Measurements from ENCODE around the gene LRRC25.

LRRC25 gene

DNA sequence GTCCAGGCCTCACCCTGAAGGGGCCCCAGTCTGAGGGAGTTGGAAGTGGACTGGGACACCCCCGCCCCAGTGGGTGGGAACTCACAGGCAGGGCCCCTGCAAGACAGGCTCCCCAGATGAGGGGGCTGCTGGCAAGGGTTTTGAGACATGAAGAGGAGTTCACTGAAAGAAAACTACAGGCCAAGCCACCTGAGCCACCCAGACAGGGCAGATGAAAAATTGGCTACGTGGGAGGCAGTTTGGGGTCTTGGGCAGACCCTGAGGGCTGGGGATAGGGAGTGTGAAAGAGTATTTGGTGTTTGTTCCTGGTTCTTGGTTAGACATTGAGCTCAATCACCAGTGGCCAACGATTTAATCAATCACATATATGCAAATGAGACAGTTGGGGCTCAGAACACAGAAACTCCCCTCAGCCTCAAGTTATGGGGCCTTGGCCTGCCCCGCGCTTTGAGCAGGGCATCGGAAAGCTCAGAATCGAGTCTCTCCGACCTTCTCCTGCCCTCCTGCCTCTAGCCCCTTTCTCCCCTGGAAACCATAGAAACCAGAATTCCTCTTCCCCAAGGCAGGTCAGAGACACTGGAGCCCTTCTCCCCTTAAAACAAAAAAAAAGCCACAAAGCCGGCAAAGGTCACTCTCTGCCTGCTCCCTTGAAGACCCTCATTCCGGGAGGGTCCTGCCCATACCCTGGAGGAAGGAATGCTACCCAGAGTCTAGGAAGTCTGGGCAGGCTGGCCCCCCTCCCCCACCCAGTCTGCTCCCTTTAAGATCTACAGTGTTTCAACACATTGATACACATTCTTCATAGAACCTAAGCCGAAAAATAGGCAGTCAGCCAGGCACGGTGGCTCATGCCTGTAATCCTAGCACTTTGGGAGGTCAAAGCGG, 41.8 kb upstream of the LRRC25 start:
- TF ChIP-seq, protein P1, sequence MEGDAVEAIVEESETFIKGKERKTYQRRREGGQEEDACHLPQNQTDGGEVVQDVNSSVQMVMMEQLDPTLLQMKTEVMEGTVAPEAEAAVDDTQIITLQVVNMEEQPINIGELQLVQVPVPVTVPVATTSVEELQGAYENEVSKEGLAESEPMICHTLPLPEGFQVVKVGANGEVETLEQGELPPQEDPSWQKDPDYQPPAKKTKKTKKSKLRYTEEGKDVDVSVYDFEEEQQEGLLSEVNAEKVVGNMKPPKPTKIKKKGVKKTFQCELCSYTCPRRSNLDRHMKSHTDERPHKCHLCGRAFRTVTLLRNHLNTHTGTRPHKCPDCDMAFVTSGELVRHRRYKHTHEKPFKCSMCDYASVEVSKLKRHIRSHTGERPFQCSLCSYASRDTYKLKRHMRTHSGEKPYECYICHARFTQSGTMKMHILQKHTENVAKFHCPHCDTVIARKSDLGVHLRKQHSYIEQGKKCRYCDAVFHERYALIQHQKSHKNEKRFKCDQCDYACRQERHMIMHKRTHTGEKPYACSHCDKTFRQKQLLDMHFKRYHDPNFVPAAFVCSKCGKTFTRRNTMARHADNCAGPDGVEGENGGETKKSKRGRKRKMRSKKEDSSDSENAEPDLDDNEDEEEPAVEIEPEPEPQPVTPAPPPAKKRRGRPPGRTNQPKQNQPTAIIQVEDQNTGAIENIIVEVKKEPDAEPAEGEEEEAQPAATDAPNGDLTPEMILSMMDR (IDR thresholded peaks at IDR 0.05; ENCODE audit: low read depth, low read length, missing control alignments), result no peak
- no peak for DNase-seq (ENCODE audit: low read depth)
- no peak overlapping the region for H3K4me3 ChIP-seq (ENCODE audit: low read depth, low read length)

DNA sequence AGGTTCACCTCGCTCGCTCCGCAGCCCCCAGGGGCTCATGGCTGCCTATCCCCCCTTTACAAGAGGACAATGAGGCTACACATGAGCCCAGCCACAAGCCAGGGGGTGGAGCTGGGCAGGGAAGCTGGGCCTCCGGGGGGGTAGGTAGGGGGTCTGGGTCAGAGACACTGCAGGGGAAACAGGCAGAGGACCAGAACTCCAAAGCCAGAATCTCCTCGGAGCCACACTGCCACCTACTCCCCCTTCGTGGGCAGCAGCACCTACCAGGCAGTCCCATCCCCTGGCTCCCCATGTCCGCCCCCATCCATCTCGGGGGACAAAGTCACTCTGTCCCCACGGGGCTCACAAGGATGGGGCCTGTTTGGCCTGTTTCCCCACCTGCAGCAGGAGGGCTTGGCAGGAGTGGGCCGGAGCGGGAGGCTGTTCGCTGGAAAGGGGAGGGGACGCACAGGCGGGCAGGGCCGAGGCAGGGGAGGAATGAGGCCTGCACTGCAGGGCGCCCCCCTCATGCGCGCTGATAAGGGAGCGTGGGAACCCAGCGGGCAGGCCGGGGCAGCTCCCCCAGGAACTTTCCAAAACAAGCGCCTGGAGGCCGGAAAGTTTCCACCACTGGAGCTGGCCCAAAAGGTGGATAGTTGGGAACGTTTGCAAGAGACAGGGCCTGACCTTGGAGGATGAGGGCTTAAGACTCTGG, 41.1 kb upstream of the LRRC25 start:
- DNase-seq (ENCODE audit: low read depth), result no peak
- TF ChIP-seq, protein P1 (IDR thresholded peaks at IDR 0.05; ENCODE audit: low read depth, low read length, missing control alignments), result no peak
- H3K4me3 ChIP-seq (ENCODE audit: low read depth, low read length), result no peak overlapping the region

DNA sequence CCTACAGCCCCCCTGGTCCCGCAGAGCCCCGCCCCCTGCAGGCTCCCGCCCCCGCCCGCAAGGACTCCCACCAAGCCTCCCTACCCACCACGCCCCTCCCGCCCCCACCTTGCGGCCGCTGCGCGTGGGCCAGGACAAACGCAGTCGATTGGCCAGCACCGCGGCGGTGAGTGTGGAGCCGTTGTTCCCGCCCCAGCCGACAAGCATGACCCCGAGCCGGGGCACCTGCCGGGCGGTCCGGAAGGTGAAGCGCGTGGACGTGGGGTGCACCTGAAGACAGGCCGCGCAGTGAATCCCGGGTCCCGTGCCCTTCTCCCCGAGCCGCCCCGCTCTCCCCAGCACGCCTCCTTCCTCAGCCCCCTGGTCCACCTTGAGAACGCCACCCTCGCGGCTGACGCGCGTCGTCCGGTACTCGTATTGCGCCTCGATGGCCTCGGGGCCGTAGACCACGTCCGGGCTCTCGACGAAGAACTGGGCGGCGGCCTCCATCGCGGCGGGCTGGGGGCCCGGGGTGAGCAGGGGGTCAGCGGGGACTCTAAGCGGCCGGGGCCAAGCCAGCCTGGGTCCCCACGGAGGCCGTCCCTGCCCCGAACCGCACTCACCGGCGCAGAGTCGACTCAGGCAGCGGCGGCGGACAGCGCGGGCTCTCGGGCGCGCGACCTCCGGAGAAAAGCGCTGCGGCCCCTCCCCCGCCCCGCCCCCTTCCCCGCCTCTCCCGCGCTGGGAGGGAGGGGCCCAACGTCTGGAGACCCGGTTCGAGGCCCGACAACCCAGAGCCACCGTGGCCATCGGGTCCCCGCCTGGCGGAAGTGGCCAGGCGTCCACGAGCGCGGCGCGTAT, 40.3 kb upstream of the LRRC25 start, which contains the start of gene ISYNA1:
Gene ISYNA1 (minus strand): TSS at position 643 of the 840 bp plus-strand sequence. CDS start 154 bp downstream, at position 489.
- TF ChIP-seq, protein P1 (IDR thresholded peaks at IDR 0.05; ENCODE audit: low read depth, low read length, missing control alignments), result no peak
- H3K4me3 ChIP-seq (ENCODE audit: low read depth, low read length), result peak within 1 kb of the TSS; percentile 53
- DNase-seq (ENCODE audit: low read depth), result no peak

DNA sequence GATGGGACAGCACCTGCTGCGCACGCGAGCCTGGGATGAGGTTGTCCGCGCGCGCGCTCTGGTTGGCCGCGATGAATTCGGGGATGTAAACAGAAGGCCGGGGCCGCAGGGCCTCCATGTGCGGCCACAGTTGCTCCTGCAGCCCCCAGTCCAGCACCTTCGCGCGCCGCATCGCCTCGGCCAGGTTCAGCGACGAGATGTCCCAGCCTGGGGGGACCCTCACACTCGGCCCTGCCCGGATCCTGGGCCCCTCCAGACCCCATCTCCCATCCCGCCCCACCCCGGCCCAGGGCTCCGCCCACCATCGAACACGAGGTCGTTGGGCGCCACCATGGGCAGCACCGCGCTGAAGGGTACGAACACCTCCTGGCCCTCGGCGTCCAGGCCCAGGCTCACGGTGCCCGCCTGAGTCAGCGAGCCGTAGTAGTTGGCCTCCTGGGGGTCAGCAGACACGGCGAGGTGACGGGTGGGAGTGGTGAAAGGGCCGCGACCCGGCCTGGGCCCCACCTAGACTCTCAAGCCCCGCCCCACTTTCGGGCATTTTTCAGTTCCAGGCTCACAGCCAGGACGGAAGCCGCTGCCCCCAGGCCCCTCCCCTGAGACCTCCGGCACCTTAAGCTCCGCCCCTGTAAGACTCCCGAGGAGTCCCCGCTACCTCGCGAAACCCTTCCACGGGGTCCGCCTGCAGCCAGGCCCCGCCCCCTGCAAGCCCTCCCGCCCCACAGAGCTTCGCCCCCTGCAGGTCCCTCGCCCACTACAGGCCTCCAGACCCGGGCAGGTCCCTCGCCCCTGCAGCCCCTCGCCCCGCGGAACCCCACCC, 39.5 kb upstream of the LRRC25 start:
- DNase-seq (ENCODE audit: low read depth), result no peak
- H3K4me3 ChIP-seq (ENCODE audit: low read depth, low read length), result peak overlapping the region; percentile 46
- TF ChIP-seq, protein P1 (IDR thresholded peaks at IDR 0.05; ENCODE audit: low read depth, low read length, missing control alignments), result no peak

DNA sequence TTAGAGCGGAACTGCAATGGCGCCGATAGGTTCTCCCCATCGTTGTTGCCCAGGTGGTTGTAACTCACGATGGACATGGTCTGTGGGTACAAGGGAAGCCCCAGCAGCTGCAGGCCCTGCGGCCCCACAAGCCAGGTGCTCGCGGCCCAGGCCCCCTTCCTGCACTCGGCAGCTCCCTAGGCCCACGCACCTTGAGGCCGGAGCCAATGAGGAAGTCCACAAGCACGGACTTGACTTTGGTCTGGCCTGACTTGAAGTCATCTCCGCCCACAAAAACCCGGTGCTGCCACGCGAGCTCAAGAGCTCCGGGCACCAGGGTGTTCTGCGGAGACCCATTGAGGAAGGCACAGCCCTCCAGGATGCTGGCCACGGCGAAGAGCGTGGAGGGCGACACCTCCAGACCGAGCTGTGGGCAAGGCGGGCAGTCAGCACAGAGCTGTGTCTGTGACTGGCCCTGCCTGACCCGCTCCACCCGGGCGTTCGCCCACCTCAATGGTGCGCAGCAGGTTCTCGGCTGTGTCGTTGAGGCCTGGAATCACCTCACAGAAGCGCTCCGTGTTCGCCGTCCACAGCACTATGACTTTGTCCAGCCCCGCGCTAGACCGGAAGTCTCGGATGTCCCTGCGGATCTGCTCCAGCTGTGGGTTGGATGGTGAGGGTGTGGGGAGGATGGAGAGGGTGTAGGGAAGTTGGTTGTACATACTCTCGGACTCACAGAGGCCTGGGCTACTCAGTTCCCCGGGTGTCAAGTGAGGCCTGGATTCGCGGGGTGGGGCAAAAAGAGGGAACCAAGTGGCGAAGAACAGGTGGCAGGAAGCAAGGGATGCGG, 38.6 kb upstream of the LRRC25 start:
- H3K4me3 ChIP-seq (ENCODE audit: low read depth, low read length), result no peak overlapping the region
- TF ChIP-seq, protein P1 (IDR thresholded peaks at IDR 0.05; ENCODE audit: low read depth, low read length, missing control alignments), result no peak
- DNase-seq (ENCODE audit: low read depth), result no peak
